Trophoblast cell (in vitro differentiated cells and primary cell): ENCODE data around the gene MRPL27.

Experiments
- DNase-seq, 2 donors: peaks; one replicate each; pipeline ENCODE4 v3.0.0-alpha.2; 2016
- H2AFZ ChIP-seq: 2 replicates; pipeline ENCODE4 v1.6.1; 2013; ENCODE audit warnings: low read length, moderate library complexity, mild to moderate bottlenecking; ENCODE audit not compliant: insufficient read depth, poor library complexity
- H2AK5ac ChIP-seq: 2 replicates; pipeline ENCODE4 v1.6.1; 2013; ENCODE audit warnings: mild to moderate bottlenecking, low read length
- H2BK120ac ChIP-seq: 2 replicates; pipeline ENCODE4 v1.6.1; 2013; ENCODE audit warnings: low read length, mild to moderate bottlenecking, moderate library complexity; ENCODE audit not compliant: insufficient read depth, poor library complexity
- H2BK12ac ChIP-seq: 2 replicates; pipeline ENCODE4 v1.6.1; 2013; ENCODE audit warnings: mild to moderate bottlenecking, low read length, moderate library complexity
- H2BK5ac ChIP-seq: 2 replicates; pipeline ENCODE4 v1.6.1; 2013; ENCODE audit warnings: low read length, low read depth, moderate library complexity, mild to moderate bottlenecking; ENCODE audit not compliant: poor library complexity
- H3K14ac ChIP-seq: 2 replicates; pipeline ENCODE4 v1.6.1; 2013; ENCODE audit warnings: mild to moderate bottlenecking, low read length
- H3K18ac ChIP-seq: 2 replicates; pipeline ENCODE4 v1.6.1; 2013; ENCODE audit warnings: mild to moderate bottlenecking, low read length
- H3K23ac ChIP-seq: 2 replicates; pipeline ENCODE4 v1.6.1; 2013; ENCODE audit warnings: low read length
- H3K27ac ChIP-seq: 2 replicates; pipeline ENCODE4 v1.5.1; 2013; ENCODE audit warnings: low read depth, mild to moderate bottlenecking, inconsistent platforms, low read length, moderate library complexity
- H3K27me3 ChIP-seq: 2 replicates; pipeline ENCODE4 v1.6.1; 2013; ENCODE audit warnings: inconsistent platforms, mild to moderate bottlenecking, low read length, moderate library complexity; ENCODE audit not compliant: insufficient read depth
- H3K36me3 ChIP-seq, 2 experiments: 1 replicate in 1 of 2; 2 replicates in 1 of 2; pipeline ENCODE4 v1.6.1; 2013; ENCODE audit warnings: low read length in 2 of 2, mild to moderate bottlenecking in 2 of 2, moderate library complexity in 1 of 2; ENCODE audit not compliant: insufficient read depth in 2 of 2, control insufficient read depth in 1 of 2
- H3K4ac ChIP-seq: 2 replicates; pipeline ENCODE4 v1.6.1; 2013; ENCODE audit warnings: low read depth, mild to moderate bottlenecking, low read length, moderate library complexity
- H3K4me1 ChIP-seq, 2 experiments: 1 replicate in 1 of 2; 2 replicates in 1 of 2; pipeline ENCODE4 v1.6.1; 2013; ENCODE audit warnings: low read length in 2 of 2, mild to moderate bottlenecking in 2 of 2, moderate library complexity in 1 of 2; ENCODE audit not compliant: insufficient read depth in 2 of 2, control insufficient read depth in 1 of 2
- H3K4me2 ChIP-seq: 2 replicates; pipeline ENCODE4 v1.6.1; 2013; ENCODE audit warnings: inconsistent platforms, mild to moderate bottlenecking, low read length, moderate library complexity
- H3K4me3 ChIP-seq: 2 replicates; pipeline ENCODE4 v1.5.1; 2013; ENCODE audit warnings: mild to moderate bottlenecking, low read depth, low read length, inconsistent platforms
- H3K79me1 ChIP-seq: one replicate; pipeline ENCODE4 v1.6.1; 2013; ENCODE audit warnings: low read length
- H3K79me2 ChIP-seq: 2 replicates; pipeline ENCODE4 v1.6.1; 2013; ENCODE audit warnings: low read length, mild to moderate bottlenecking; ENCODE audit not compliant: control insufficient read depth, insufficient read depth, poor library complexity
- H3K9ac ChIP-seq: 2 replicates; pipeline ENCODE4 v1.6.1; 2013; ENCODE audit warnings: mild to moderate bottlenecking, low read length
- H3K9me3 ChIP-seq: 2 replicates; pipeline ENCODE4 v1.6.1; 2013; ENCODE audit warnings: low read depth, mild to moderate bottlenecking, control low read depth, inconsistent platforms, low read length; ENCODE audit not compliant: insufficient read depth
- H4K12ac ChIP-seq: 2 replicates; pipeline ENCODE4 v1.6.1; 2013; ENCODE audit warnings: low read depth, mild to moderate bottlenecking, low read length, moderate library complexity
- H4K8ac ChIP-seq: 2 replicates; pipeline ENCODE4 v1.6.1; 2013; ENCODE audit warnings: low read depth, mild to moderate bottlenecking, low read length, moderate library complexity
- H4K91ac ChIP-seq: one replicate; pipeline ENCODE4 v1.6.1; 2013; ENCODE audit warnings: low read depth, mild to moderate bottlenecking, low read length, moderate library complexity
- WGBS: extraction: QIAGEN DNeasy Blood & Tissue Kit; methylation state at CpG from one replicate; pipeline ENCODE4 v1.1.7; 2013; ENCODE audit warnings: missing lambda C conversion rate; ENCODE audit not compliant: insufficient read length, insufficient coverage; ENCODE audit errors: extremely low coverage; 5-methylcytosine and 5-hydroxymethylcytosine counted together

The MRPL27 gene

GRCh38 chr17:50393700-50394099, 20.7 kb upstream of the MRPL27 start:
- Histone ChIP-seq H4K91ac (no peak overlapping the region), H2BK12ac (no peak overlapping the region), H3K27ac (no peak overlapping the region), H3K79me1 (peaks cover 9% of the 10 kb centered on the region), H3K4me2 (no peak overlapping the region), H3K14ac (no peak overlapping the region), H3K9me3 (no peaks in the 10 kb centered on the region), H3K18ac (no peak overlapping the region), H3K4me3 (no peak overlapping the region), H2BK120ac (no peak overlapping the region), H3K36me3 (peaks cover 42 to 59% of the 10 kb centered on the region in 2 experiments), H3K23ac (no peak overlapping the region), H3K4me1 (peaks cover 2 to 16% of the 10 kb centered on the region in 2 experiments), H3K4ac (no peak overlapping the region), H3K9ac (no peak overlapping the region), H2AK5ac (no peak overlapping the region), H2AFZ (no peak overlapping the region), H4K12ac (no peak overlapping the region), H2BK5ac (no peak overlapping the region), H3K79me2 (peaks cover 15% of the 10 kb centered on the region), H4K8ac (no peak overlapping the region), H3K27me3 (no peaks in the 10 kb centered on the region)
- DNase-seq = no peak
- WGBS = no CpG with 5 or more reads among the region's 5 CpGs

- Histone ChIP-seq H4K8ac (no peak overlapping the region), H3K14ac (no peak overlapping the region), H2BK120ac (no peak overlapping the region), H3K4me2 (no peak overlapping the region), H3K79me1 (peaks cover 8% of the 10 kb centered on the region), H2BK5ac (no peak overlapping the region), H3K27ac (no peak overlapping the region), H3K36me3 (peaks cover 50 to 70% of the 10 kb centered on the region in 2 experiments), H4K12ac (no peak overlapping the region), H3K4me3 (no peak overlapping the region), H3K9me3 (no peaks in the 10 kb centered on the region), H4K91ac (no peak overlapping the region), H2BK12ac (no peak overlapping the region), H3K79me2 (peaks cover 15% of the 10 kb centered on the region), H3K4ac (no peak overlapping the region), H3K27me3 (no peaks in the 10 kb centered on the region), H3K4me1 (peaks cover 2 to 10% of the 10 kb centered on the region in 2 experiments), H3K9ac (no peak overlapping the region), H3K18ac (no peak overlapping the region), H3K23ac (no peak overlapping the region), H2AFZ (no peak overlapping the region), H2AK5ac (no peak overlapping the region)
- no CpG with 5 or more reads among the region's 6 CpGs for WGBS
- no peak for DNase-seq
Observed at GRCh38 chr17:50392621-50393020, 19.6 kb upstream of the MRPL27 start.

- no CpG with 5 or more reads among the region's 6 CpGs for WGBS
- no peak for DNase-seq
- H3K18ac ChIP-seq = no peak overlapping the region
- H3K79me2 ChIP-seq = no peaks in the 10 kb centered on the region
- no peaks in the 10 kb centered on the region for H3K4me1 ChIP-seq
- no peak overlapping the region for H2AFZ ChIP-seq
- no peak overlapping the region for H3K4ac ChIP-seq
- no peak overlapping the region for H3K27ac ChIP-seq
- H3K4me3 ChIP-seq = no peak overlapping the region
- H3K9ac ChIP-seq = no peak overlapping the region
- H2BK120ac ChIP-seq = no peak overlapping the region
- no peaks in the 10 kb centered on the region for H3K79me1 ChIP-seq
- no peak overlapping the region for H4K91ac ChIP-seq
- H4K8ac ChIP-seq = no peak overlapping the region
- H3K14ac ChIP-seq = no peak overlapping the region
- H4K12ac ChIP-seq = no peak overlapping the region
- H2BK12ac ChIP-seq = no peak overlapping the region
- H3K36me3 ChIP-seq = peaks cover 63 to 87% of the 10 kb centered on the region in 2 experiments
- no peaks in the 10 kb centered on the region for H3K27me3 ChIP-seq
- H2AK5ac ChIP-seq = no peak overlapping the region
- no peak overlapping the region for H2BK5ac ChIP-seq
- H3K23ac ChIP-seq = no peak overlapping the region
- H3K9me3 ChIP-seq = no peaks in the 10 kb centered on the region
- H3K4me2 ChIP-seq = no peak overlapping the region
Observed at GRCh38 chr17:50389534-50389933, 16.6 kb upstream of the MRPL27 start.

DNA sequence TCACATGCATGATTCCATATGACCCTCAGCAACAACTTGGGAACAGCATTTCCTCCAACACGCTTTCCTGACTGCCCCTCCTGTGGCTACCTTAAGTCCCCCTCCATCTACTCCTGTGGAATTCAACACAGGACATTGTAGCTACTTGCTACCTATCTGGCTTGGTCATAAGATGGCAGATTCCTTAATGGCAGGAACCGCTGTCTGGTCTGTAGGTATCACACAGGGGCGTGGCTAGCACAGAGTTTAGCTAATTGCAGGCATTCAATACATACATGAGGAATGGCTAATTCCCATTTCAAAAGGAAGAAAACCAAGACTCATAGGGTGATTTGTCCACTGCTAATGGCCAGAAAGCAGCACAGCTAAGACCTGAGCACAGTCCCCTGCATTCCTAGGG, 15.7 kb upstream of the MRPL27 start:
- Histone ChIP-seq H3K4me2 (no peak overlapping the region), H3K9me3 (no peaks in the 10 kb centered on the region), H3K14ac (no peak overlapping the region), H4K8ac (no peak overlapping the region), H3K79me2 (no peaks in the 10 kb centered on the region), H3K23ac (no peak overlapping the region), H3K9ac (no peak overlapping the region), H3K4me3 (no peak overlapping the region), H2AFZ (no peak overlapping the region), H2BK120ac (no peak overlapping the region), H4K91ac (no peak overlapping the region), H3K36me3 (peaks cover 67 to 87% of the 10 kb centered on the region in 2 experiments), H3K4me1 (no peaks in the 10 kb centered on the region), H2AK5ac (no peak overlapping the region), H2BK5ac (no peak overlapping the region), H4K12ac (no peak overlapping the region), H3K18ac (no peak overlapping the region), H3K4ac (no peak overlapping the region), H3K27me3 (no peaks in the 10 kb centered on the region), H3K27ac (no peak overlapping the region), H3K79me1 (no peaks in the 10 kb centered on the region), H2BK12ac (no peak overlapping the region)
- no peak for DNase-seq
- WGBS = no CpG with 5 or more reads among the region's 3 CpGs
